ENCODE data around the gene SPNS3.

The SPNS3 gene, protein sequence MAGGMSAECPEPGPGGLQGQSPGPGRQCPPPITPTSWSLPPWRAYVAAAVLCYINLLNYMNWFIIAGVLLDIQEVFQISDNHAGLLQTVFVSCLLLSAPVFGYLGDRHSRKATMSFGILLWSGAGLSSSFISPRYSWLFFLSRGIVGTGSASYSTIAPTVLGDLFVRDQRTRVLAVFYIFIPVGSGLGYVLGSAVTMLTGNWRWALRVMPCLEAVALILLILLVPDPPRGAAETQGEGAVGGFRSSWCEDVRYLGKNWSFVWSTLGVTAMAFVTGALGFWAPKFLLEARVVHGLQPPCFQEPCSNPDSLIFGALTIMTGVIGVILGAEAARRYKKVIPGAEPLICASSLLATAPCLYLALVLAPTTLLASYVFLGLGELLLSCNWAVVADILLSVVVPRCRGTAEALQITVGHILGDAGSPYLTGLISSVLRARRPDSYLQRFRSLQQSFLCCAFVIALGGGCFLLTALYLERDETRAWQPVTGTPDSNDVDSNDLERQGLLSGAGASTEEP

GRCh38 chr17:4433515-4434031 is at the start of gene SPNS3:
TSS of gene SPNS3 (plus strand) at chr17:4433940. CDS start at chr17:4433968, 28 bp downstream.
- H3K4me3 ChIP-seq (ENCODE audit: low read depth in 1 of 5, low read length in 5 of 5), result no peak within 1 kb of the TSS
- H3K36me3 ChIP-seq (ENCODE audit: control insufficient read depth in 5 of 5, insufficient read depth in 5 of 5, low read length in 5 of 5), result no peaks in the 10 kb centered on the region
- H3K9ac ChIP-seq (ENCODE audit: low read length in 5 of 5), result no peak within 1 kb of the TSS
- no peak within 1 kb of the TSS for H3K27ac ChIP-seq (ENCODE audit: low read depth, low read length)
- no peaks in the 10 kb centered on the region for H3K9me3 ChIP-seq (ENCODE audit: control insufficient read depth in 5 of 5, low read length in 5 of 5)
- H3K27me3 ChIP-seq (ENCODE audit: control insufficient read depth in 5 of 5, insufficient read depth in 4 of 5, low read length in 5 of 5), result peaks cover 0 to 6% (median 4%) of the 10 kb centered on the region in 5 donors
- H3K4me1 ChIP-seq (ENCODE audit: control insufficient read depth in 5 of 5, insufficient read depth in 5 of 5, low read length in 5 of 5), result peaks cover 0 to 9% (median 0%) of the 10 kb centered on the region in 5 donors

DNA sequence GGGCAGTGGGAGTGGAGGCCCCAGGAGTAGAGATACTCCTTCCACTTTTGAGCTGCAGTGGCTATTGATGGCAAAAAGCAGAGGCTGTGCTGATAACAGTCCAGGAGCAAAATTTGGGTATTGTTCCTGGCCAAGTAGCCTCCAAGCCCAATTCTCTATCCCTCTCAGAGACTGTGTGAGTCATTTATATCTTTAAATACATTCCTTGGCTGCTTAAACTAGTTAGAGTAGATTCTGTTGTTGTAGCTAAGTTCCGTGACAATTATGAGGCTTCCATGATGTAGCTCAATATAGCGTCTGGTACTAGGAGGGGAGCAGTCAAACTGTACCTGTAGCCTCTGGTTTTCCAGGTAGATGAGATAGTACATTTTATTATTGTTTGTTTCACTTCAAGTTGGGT is 47.3 kb upstream of the SPNS3 start:
- H3K9ac ChIP-seq (ENCODE audit: low read length in 5 of 5), result no peak overlapping the region
- peaks cover 0 to 6% (median 0%) of the 10 kb centered on the region in 5 donors for H3K4me1 ChIP-seq (ENCODE audit: control insufficient read depth in 5 of 5, insufficient read depth in 5 of 5, low read length in 5 of 5)
- no peak overlapping the region for H3K27ac ChIP-seq (ENCODE audit: low read depth, low read length)
- no peak overlapping the region for H3K4me3 ChIP-seq (ENCODE audit: low read depth in 1 of 5, low read length in 5 of 5)
- no peaks in the 10 kb centered on the region for H3K36me3 ChIP-seq (ENCODE audit: control insufficient read depth in 5 of 5, insufficient read depth in 5 of 5, low read length in 5 of 5)
- no peaks in the 10 kb centered on the region for H3K9me3 ChIP-seq (ENCODE audit: control insufficient read depth in 5 of 5, low read length in 5 of 5)
- no peaks in the 10 kb centered on the region for H3K27me3 ChIP-seq (ENCODE audit: control insufficient read depth in 5 of 5, insufficient read depth in 4 of 5, low read length in 5 of 5)

GRCh38 chr17:4387137-4387536 is 46.6 kb upstream of the SPNS3 start:
- no peak overlapping the region for H3K27ac ChIP-seq (ENCODE audit: low read depth, low read length)
- H3K36me3 ChIP-seq (ENCODE audit: control insufficient read depth in 5 of 5, insufficient read depth in 5 of 5, low read length in 5 of 5), result no peaks in the 10 kb centered on the region
- peaks cover 0 to 6% (median 0%) of the 10 kb centered on the region in 5 donors for H3K4me1 ChIP-seq (ENCODE audit: control insufficient read depth in 5 of 5, insufficient read depth in 5 of 5, low read length in 5 of 5)
- no peak overlapping the region for H3K9ac ChIP-seq (ENCODE audit: low read length in 5 of 5)
- H3K9me3 ChIP-seq (ENCODE audit: control insufficient read depth in 5 of 5, low read length in 5 of 5), result no peaks in the 10 kb centered on the region
- no peaks in the 10 kb centered on the region for H3K27me3 ChIP-seq (ENCODE audit: control insufficient read depth in 5 of 5, insufficient read depth in 4 of 5, low read length in 5 of 5)
- H3K4me3 ChIP-seq (ENCODE audit: low read depth in 1 of 5, low read length in 5 of 5), result no peak overlapping the region

GRCh38 chr17:4389079-4389478 is 44.7 kb upstream of the SPNS3 start:
- no peaks in the 10 kb centered on the region for H3K9me3 ChIP-seq (ENCODE audit: control insufficient read depth in 5 of 5, low read length in 5 of 5)
- no peaks in the 10 kb centered on the region for H3K36me3 ChIP-seq (ENCODE audit: control insufficient read depth in 5 of 5, insufficient read depth in 5 of 5, low read length in 5 of 5)
- H3K4me3 ChIP-seq (ENCODE audit: low read depth in 1 of 5, low read length in 5 of 5), result no peak overlapping the region
- peaks cover 0 to 6% (median 0%) of the 10 kb centered on the region in 5 donors for H3K4me1 ChIP-seq (ENCODE audit: control insufficient read depth in 5 of 5, insufficient read depth in 5 of 5, low read length in 5 of 5)
- no peak overlapping the region for H3K27ac ChIP-seq (ENCODE audit: low read depth, low read length)
- H3K9ac ChIP-seq (ENCODE audit: low read length in 5 of 5), result no peak overlapping the region
- peaks cover 0 to 4% (median 0%) of the 10 kb centered on the region in 5 donors for H3K27me3 ChIP-seq (ENCODE audit: control insufficient read depth in 5 of 5, insufficient read depth in 4 of 5, low read length in 5 of 5)

DNA sequence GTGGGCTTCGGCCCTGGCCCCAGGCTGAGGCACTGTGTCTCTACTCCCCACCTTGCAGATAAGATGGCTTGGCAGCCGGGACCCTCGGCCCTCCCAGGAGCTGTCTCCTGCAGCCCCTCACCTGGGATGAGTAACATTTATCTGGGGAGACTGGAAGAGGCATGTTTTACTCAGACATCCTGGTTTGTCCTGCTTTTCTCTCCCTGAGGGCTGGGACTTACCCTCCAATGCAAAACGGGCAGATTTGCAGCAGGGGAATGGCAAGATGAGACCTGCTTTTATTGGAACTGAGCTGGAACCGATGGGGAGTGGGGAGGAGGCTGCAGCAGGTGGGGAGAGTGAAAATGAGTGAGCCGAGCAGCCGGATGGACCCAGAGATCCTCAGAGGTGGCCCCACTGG is 39.9 kb upstream of the SPNS3 start:
- H3K9me3 ChIP-seq (ENCODE audit: control insufficient read depth in 5 of 5, low read length in 5 of 5), result no peaks in the 10 kb centered on the region
- no peak overlapping the region for H3K27ac ChIP-seq (ENCODE audit: low read depth, low read length)

GRCh38 chr17:4394208-4395110 is 39.3 kb upstream of the SPNS3 start:
- H3K4me1 ChIP-seq (ENCODE audit: control insufficient read depth in 5 of 5, insufficient read depth in 5 of 5, low read length in 5 of 5), result peaks cover 0 to 5% (median 0%) of the 10 kb centered on the region in 5 donors
- peaks cover 0 to 4% (median 0%) of the 10 kb centered on the region in 5 donors for H3K27me3 ChIP-seq (ENCODE audit: control insufficient read depth in 5 of 5, insufficient read depth in 4 of 5, low read length in 5 of 5)
- H3K9ac ChIP-seq (ENCODE audit: low read length in 5 of 5), result peak overlapping the region in 1 of 5 donors; percentile 35
- no peaks in the 10 kb centered on the region for H3K9me3 ChIP-seq (ENCODE audit: control insufficient read depth in 5 of 5, low read length in 5 of 5)
- no peaks in the 10 kb centered on the region for H3K36me3 ChIP-seq (ENCODE audit: control insufficient read depth in 5 of 5, insufficient read depth in 5 of 5, low read length in 5 of 5)
- H3K27ac ChIP-seq (ENCODE audit: low read depth, low read length), result no peak overlapping the region
- no peak overlapping the region for H3K4me3 ChIP-seq (ENCODE audit: low read depth in 1 of 5, low read length in 5 of 5)

More for the DNA sequence above, 39.9 kb upstream of the SPNS3 start:
- peaks cover 0 to 5% (median 0%) of the 10 kb centered on the region in 5 donors for H3K4me1 ChIP-seq (ENCODE audit: control insufficient read depth in 5 of 5, insufficient read depth in 5 of 5, low read length in 5 of 5)
- H3K36me3 ChIP-seq (ENCODE audit: control insufficient read depth in 5 of 5, insufficient read depth in 5 of 5, low read length in 5 of 5), result no peaks in the 10 kb centered on the region
- no peak overlapping the region for H3K4me3 ChIP-seq (ENCODE audit: low read depth in 1 of 5, low read length in 5 of 5)
- H3K27me3 ChIP-seq (ENCODE audit: control insufficient read depth in 5 of 5, insufficient read depth in 4 of 5, low read length in 5 of 5), result peaks cover 0 to 4% (median 0%) of the 10 kb centered on the region in 5 donors
- no peak overlapping the region for H3K9ac ChIP-seq (ENCODE audit: low read length in 5 of 5)

DNA sequence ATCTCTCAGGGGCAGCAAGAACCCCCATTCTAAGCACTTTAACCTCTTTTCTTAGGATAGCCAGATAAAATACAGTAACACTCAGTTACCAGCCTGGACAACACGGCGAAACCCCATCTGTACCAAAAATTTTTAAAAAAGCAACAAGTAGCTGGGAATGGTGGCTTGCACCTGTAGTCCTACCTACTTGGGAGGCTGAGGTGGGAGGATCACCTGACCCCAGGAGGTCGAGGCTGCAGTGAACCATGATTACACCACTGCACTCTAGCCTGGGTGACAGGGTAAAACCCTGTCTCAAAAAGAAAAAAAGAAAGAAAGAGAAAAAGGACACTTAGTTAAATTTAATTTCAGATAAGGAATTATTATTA is 38.6 kb upstream of the SPNS3 start:
- Histone ChIP-seq H3K36me3 (ENCODE audit: control insufficient read depth in 5 of 5, insufficient read depth in 5 of 5, low read length in 5 of 5) (no peaks in the 10 kb centered on the region), H3K27ac (ENCODE audit: low read depth, low read length) (no peak overlapping the region), H3K4me1 (ENCODE audit: control insufficient read depth in 5 of 5, insufficient read depth in 5 of 5, low read length in 5 of 5) (peaks cover 0 to 5% (median 0%) of the 10 kb centered on the region in 5 donors), H3K27me3 (ENCODE audit: control insufficient read depth in 5 of 5, insufficient read depth in 4 of 5, low read length in 5 of 5) (peaks cover 0 to 4% (median 0%) of the 10 kb centered on the region in 5 donors), H3K9ac (ENCODE audit: low read length in 5 of 5) (no peak overlapping the region), H3K9me3 (ENCODE audit: control insufficient read depth in 5 of 5, low read length in 5 of 5) (no peaks in the 10 kb centered on the region), H3K4me3 (ENCODE audit: low read depth in 1 of 5, low read length in 5 of 5) (no peak overlapping the region)

GRCh38 chr17:4397840-4398239 is 35.9 kb upstream of the SPNS3 start:
- Histone ChIP-seq H3K9me3 (ENCODE audit: control insufficient read depth in 5 of 5, low read length in 5 of 5) (no peaks in the 10 kb centered on the region), H3K27me3 (ENCODE audit: control insufficient read depth in 5 of 5, insufficient read depth in 4 of 5, low read length in 5 of 5) (peaks cover 0 to 4% (median 0%) of the 10 kb centered on the region in 5 donors), H3K36me3 (ENCODE audit: control insufficient read depth in 5 of 5, insufficient read depth in 5 of 5, low read length in 5 of 5) (no peaks in the 10 kb centered on the region), H3K9ac (ENCODE audit: low read length in 5 of 5) (no peak overlapping the region), H3K27ac (ENCODE audit: low read depth, low read length) (no peak overlapping the region), H3K4me1 (ENCODE audit: control insufficient read depth in 5 of 5, insufficient read depth in 5 of 5, low read length in 5 of 5) (peaks cover 0 to 5% (median 0%) of the 10 kb centered on the region in 5 donors), H3K4me3 (ENCODE audit: low read depth in 1 of 5, low read length in 5 of 5) (no peak overlapping the region)

- H3K36me3 ChIP-seq (ENCODE audit: control insufficient read depth in 5 of 5, insufficient read depth in 5 of 5, low read length in 5 of 5), result no peaks in the 10 kb centered on the region
- H3K27me3 ChIP-seq (ENCODE audit: control insufficient read depth in 5 of 5, insufficient read depth in 4 of 5, low read length in 5 of 5), result no peaks in the 10 kb centered on the region
- no peak overlapping the region for H3K27ac ChIP-seq (ENCODE audit: low read depth, low read length)
- no peaks in the 10 kb centered on the region for H3K4me1 ChIP-seq (ENCODE audit: control insufficient read depth in 5 of 5, insufficient read depth in 5 of 5, low read length in 5 of 5)
- no peaks in the 10 kb centered on the region for H3K9me3 ChIP-seq (ENCODE audit: control insufficient read depth in 5 of 5, low read length in 5 of 5)
- no peak overlapping the region for H3K9ac ChIP-seq (ENCODE audit: low read length in 5 of 5)
- H3K4me3 ChIP-seq (ENCODE audit: low read depth in 1 of 5, low read length in 5 of 5), result no peak overlapping the region
Measured at GRCh38 chr17:4405038-4405669, 28.6 kb upstream of the SPNS3 start.
